Measurements from ENCODE around the gene FNIP1. TPM values are rescaled to one million over a fixed set of nuclear protein-coding genes. Genes with fewer than 3 reads are reported as not detected.

Gene FNIP1
- total RNA-seq, 3 donors from 2014 or later, result 28.3 to 40.3 (median 33.2) TPM

DNA sequence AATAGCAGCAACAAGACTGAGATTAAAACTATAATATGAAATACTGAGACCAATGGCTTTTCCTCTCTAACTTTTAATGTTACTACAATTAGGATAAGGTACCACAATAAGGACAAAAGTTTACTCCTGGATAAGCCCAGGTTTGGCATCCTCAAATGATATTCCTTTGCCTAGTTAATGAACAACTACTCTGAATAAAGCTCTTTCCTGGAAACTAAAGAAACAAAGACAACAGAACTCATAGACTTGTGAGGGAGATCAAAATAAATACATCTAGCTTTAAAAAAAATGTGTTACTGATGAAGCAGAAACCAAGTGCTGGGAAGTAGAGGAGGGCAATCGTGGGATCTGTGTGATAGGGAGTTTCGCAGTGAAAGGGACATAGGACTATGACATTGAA lies 142.5 kb downstream of the FNIP1 start:
- Histone ChIP-seq H3K36me3 (ENCODE audit: low read depth) (peaks cover 4% of the 10 kb centered on the region), H3K4me1 (ENCODE audit: low read depth) (no peaks in the 10 kb centered on the region), H3K4me3 (no peak overlapping the region), H3K9me3 (no peaks in the 10 kb centered on the region)
- intact Hi-C loops (cut with DNase I, micrococcal nuclease), result no loop called here
- TF ChIP-seq, protein P1, sequence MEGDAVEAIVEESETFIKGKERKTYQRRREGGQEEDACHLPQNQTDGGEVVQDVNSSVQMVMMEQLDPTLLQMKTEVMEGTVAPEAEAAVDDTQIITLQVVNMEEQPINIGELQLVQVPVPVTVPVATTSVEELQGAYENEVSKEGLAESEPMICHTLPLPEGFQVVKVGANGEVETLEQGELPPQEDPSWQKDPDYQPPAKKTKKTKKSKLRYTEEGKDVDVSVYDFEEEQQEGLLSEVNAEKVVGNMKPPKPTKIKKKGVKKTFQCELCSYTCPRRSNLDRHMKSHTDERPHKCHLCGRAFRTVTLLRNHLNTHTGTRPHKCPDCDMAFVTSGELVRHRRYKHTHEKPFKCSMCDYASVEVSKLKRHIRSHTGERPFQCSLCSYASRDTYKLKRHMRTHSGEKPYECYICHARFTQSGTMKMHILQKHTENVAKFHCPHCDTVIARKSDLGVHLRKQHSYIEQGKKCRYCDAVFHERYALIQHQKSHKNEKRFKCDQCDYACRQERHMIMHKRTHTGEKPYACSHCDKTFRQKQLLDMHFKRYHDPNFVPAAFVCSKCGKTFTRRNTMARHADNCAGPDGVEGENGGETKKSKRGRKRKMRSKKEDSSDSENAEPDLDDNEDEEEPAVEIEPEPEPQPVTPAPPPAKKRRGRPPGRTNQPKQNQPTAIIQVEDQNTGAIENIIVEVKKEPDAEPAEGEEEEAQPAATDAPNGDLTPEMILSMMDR (IDR thresholded peaks at IDR 0.05), result no peak
- ATAC-seq (no peak), DNase-seq (no peak)

DNA sequence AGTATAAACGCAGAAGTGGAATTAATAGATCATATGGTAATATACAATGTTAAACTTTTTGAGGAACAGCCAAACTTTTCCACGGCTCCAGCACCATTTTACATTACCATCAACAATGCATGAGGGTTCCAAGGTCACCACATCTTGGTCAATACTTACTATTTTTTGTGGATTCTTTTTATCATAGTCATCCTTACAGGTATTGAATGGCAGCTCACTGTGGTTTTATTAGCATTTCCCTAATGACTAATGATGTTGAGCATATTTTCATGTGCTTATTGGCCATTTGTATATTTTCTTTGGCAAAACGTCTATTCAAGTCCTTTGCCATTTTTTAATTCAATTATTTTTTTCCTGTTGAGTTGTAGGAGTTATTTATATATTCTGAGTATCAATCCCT lies 147.7 kb downstream of the FNIP1 start:
- intact Hi-C loops (cut with DNase I, micrococcal nuclease), result no loop called here
- ATAC-seq (no peak), DNase-seq (no peak)
- Histone ChIP-seq H3K4me3 (no peak overlapping the region), H3K4me1 (ENCODE audit: low read depth) (no peaks in the 10 kb centered on the region), H3K36me3 (ENCODE audit: low read depth) (peaks cover 4% of the 10 kb centered on the region), H3K9me3 (no peaks in the 10 kb centered on the region)
- TF ChIP-seq, protein P1 (IDR thresholded peaks at IDR 0.05), result no peak

DNA sequence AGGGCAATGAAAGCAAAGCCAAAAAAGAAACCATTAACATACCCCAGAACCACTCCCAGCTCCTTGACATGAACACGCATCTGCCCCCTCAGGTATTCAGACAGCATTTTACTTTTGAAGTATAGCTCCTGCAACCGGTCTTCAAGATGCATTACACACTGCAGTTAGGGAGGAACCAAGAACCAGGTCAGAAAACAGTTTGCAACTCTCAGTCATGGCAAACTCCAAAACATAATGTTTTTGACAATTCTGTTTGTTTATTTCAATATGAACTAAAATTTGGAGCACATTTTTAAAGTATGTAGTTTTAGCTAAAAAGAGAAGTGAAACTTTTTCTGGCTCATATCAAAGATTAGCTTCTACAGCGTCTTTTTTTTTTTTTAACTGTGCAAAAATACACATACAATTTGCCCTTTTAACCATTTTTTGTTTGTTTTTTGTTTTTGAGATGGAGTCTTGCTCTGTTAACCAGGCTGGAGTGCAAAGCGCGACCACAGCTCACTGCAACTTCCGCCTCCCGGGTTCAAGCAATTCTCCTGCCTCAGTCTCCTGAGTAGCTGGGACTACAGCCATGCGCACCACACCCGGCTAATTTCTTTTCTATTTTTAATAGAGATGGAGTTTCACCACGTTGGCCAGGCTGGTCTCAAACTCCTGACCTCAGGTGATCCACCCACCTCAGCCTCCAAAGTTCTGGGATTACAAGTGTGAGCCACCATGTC lies 149.6 kb downstream of the FNIP1 start:
- no peak overlapping the region for H3K4me3 ChIP-seq
- no peaks in the 10 kb centered on the region for H3K4me1 ChIP-seq (ENCODE audit: low read depth)
- no peaks in the 10 kb centered on the region for H3K9me3 ChIP-seq
- DNase-seq, result no peak
- TF ChIP-seq, protein P1 (IDR thresholded peaks at IDR 0.05), result no peak
- H3K36me3 ChIP-seq (ENCODE audit: low read depth), result peaks cover 4% of the 10 kb centered on the region
- ATAC-seq, result no peak
- intact Hi-C loops (cut with DNase I, micrococcal nuclease), result no loop called here

DNA sequence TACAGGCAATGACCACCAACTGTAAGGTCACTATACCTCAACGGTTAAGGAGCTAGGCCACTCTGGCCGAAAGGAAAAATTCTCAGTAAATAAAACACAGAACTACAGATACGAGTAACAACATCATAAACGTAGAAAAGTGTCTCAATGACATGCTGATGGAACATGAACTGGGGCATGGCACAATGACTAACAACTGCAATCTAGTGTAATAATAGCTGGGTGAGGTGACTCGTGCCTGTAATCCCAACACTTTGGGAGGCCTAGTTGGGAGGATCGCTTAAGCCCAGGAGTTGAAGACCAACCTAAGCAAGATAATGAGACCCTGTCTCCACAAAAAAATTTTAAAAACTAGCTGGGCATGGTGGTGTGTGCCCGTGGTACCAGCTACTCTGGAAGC lies 152.0 kb downstream of the FNIP1 start:
- no peaks in the 10 kb centered on the region for H3K36me3 ChIP-seq (ENCODE audit: low read depth)
- TF ChIP-seq, protein P1 (IDR thresholded peaks at IDR 0.05), result no peak
- H3K9me3 ChIP-seq, result no peaks in the 10 kb centered on the region
- DNase-seq, result no peak
- ATAC-seq, result peak; percentile 87
- no peak overlapping the region for H3K4me3 ChIP-seq
- intact Hi-C loops (cut with DNase I, micrococcal nuclease), result no loop called here
- no peaks in the 10 kb centered on the region for H3K4me1 ChIP-seq (ENCODE audit: low read depth)

DNA sequence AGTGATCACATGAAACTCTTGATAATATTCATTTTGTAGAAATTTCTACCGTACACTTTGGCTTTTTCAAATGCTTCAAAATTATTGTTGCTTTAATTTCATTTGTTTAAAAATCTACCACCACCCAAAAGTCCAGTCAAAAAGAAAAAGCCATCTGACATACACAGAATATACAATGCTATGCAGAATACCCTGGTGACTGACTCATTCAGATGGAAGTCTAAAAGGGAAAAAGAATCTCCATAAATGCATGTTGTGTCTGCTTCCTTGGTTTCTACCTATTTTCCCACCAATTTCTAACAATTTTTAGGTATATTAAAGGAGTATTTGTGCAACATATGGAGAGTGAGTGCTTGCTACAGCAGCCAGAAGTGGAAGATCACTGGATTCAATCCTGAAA lies 152.4 kb downstream of the FNIP1 start:
- intact Hi-C loops (cut with DNase I, micrococcal nuclease), result no loop called here

More for the DNA sequence above, 152.4 kb downstream of the FNIP1 start:
- ATAC-seq (no peak), DNase-seq (no peak)
- H3K36me3 ChIP-seq (ENCODE audit: low read depth), result no peaks in the 10 kb centered on the region
- TF ChIP-seq, protein P1 (IDR thresholded peaks at IDR 0.05), result no peak
- H3K4me1 ChIP-seq (ENCODE audit: low read depth), result no peaks in the 10 kb centered on the region
- H3K4me3 ChIP-seq, result no peak overlapping the region
- H3K9me3 ChIP-seq, result no peaks in the 10 kb centered on the region

Data from mucosa of descending colon (tissue), 3 donors.